ENCODE results near the gene TTC7B.

- TF ChIP-seq HDAC6 (IDR thresholded peaks at IDR 0.05; ENCODE audit: low read depth, low read length) = no peak
- no peak for TF ChIP-seq RFX5 (IDR thresholded peaks at IDR 0.05; ENCODE audit: borderline replicate concordance, low read depth, low read length)
- TF ChIP-seq, protein P1, sequence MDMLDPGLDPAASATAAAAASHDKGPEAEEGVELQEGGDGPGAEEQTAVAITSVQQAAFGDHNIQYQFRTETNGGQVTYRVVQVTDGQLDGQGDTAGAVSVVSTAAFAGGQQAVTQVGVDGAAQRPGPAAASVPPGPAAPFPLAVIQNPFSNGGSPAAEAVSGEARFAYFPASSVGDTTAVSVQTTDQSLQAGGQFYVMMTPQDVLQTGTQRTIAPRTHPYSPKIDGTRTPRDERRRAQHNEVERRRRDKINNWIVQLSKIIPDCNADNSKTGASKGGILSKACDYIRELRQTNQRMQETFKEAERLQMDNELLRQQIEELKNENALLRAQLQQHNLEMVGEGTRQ (IDR thresholded peaks at IDR 0.05; ENCODE audit: low read length) = no peak
- TF ChIP-seq EZH2 (IDR thresholded peaks at IDR 0.05; ENCODE audit: low read depth, low read length, severe bottlenecking) = no peak
- no peak for TF ChIP-seq POLR2AphosphoS5 (IDR thresholded peaks at IDR 0.05; ENCODE audit: low read depth, low read length)
- no peak for TF ChIP-seq TAF1 (IDR thresholded peaks at IDR 0.05; ENCODE audit: low read depth, low read length)
- TF ChIP-seq, protein P2, sequence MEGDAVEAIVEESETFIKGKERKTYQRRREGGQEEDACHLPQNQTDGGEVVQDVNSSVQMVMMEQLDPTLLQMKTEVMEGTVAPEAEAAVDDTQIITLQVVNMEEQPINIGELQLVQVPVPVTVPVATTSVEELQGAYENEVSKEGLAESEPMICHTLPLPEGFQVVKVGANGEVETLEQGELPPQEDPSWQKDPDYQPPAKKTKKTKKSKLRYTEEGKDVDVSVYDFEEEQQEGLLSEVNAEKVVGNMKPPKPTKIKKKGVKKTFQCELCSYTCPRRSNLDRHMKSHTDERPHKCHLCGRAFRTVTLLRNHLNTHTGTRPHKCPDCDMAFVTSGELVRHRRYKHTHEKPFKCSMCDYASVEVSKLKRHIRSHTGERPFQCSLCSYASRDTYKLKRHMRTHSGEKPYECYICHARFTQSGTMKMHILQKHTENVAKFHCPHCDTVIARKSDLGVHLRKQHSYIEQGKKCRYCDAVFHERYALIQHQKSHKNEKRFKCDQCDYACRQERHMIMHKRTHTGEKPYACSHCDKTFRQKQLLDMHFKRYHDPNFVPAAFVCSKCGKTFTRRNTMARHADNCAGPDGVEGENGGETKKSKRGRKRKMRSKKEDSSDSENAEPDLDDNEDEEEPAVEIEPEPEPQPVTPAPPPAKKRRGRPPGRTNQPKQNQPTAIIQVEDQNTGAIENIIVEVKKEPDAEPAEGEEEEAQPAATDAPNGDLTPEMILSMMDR (IDR thresholded peaks at IDR 0.05; ENCODE audit: control extremely low read depth in 1 of 3, insufficient read depth in 1 of 3, low read depth in 1 of 3, low read length in 3 of 3) = no peak
- TF ChIP-seq RNF2 (IDR thresholded peaks at IDR 0.05; ENCODE audit: borderline replicate concordance, low read depth, low read length, missing control alignments, poor library complexity, severe bottlenecking) = no peak
- no peak for TF ChIP-seq POLR2A (IDR thresholded peaks at IDR 0.05; ENCODE audit: control extremely low read depth in 1 of 2, low read depth in 2 of 2, low read length in 2 of 2)
- TF ChIP-seq JUN (IDR thresholded peaks at IDR 0.05; ENCODE audit: low read depth, low read length) = no peak
- TF ChIP-seq, protein P3, sequence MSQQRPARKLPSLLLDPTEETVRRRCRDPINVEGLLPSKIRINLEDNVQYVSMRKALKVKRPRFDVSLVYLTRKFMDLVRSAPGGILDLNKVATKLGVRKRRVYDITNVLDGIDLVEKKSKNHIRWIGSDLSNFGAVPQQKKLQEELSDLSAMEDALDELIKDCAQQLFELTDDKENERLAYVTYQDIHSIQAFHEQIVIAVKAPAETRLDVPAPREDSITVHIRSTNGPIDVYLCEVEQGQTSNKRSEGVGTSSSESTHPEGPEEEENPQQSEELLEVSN (IDR thresholded peaks at IDR 0.05) = no peak
These were observed 278.1 kb downstream of the TTC7B start for GRCh38 chr14:90538095-90538494.
